ENCODE measurements around the gene CACFD1. TPM values are rescaled to one million over a fixed set of nuclear protein-coding genes. Genes with fewer than 3 reads are reported as not detected.

The CACFD1 gene
- total and polyA plus RNA-seq, 7 donors: 6.7 to 44.6 (median 13.4) TPM

- Histone ChIP-seq H3K36me3 (peaks cover 0 to 10% (median 0%) of the 10 kb centered on the region in 4 donors), H3K9me3 (no peaks in the 10 kb centered on the region), H3K4me3 (no peak overlapping the region), H3K4me1 (no peaks in the 10 kb centered on the region), H3K27me3 (no peaks in the 10 kb centered on the region), H3K27ac (no peak overlapping the region)
- intact Hi-C loops (cut with DNase I): no loop called here
- DNase-seq: no peak
- 42 to 79% methylated on average over 16 of the region's 16 CpGs for whole genome bisulfite sequencing, 2 donors
- no peak for TF ChIP-seq EP300 (IDR thresholded peaks at IDR 0.05)
- no peak for TF ChIP-seq POLR2A (IDR thresholded peaks at IDR 0.05)
These were observed 10.7 kb downstream of the CACFD1 start for GRCh38 chr9:133470427-133470924.

GRCh38 chr9:133470988-133471387 is 11.2 kb downstream of the CACFD1 start:
- Histone ChIP-seq H3K36me3 (peaks cover 0 to 9% (median 0%) of the 10 kb centered on the region in 4 donors), H3K9me3 (no peaks in the 10 kb centered on the region), H3K27me3 (no peaks in the 10 kb centered on the region), H3K4me3 (no peak overlapping the region), H3K4me1 (no peaks in the 10 kb centered on the region), H3K27ac (no peak overlapping the region)
- 26 to 78% methylated on average over 7 of the region's 7 CpGs for WGBS, 2 donors
- TF ChIP-seq POLR2A (IDR thresholded peaks at IDR 0.05): no peak
- TF ChIP-seq EP300 (IDR thresholded peaks at IDR 0.05): no peak
- TF ChIP-seq CTCF (IDR thresholded peaks at IDR 0.05): no peak
- TF ChIP-seq POLR2AphosphoS5 (IDR thresholded peaks at IDR 0.05): no peak
- no peak for DNase-seq
- intact Hi-C loops (cut with DNase I): no loop called here

- no peak overlapping the region for H3K4me3 ChIP-seq
- TF ChIP-seq CTCF (IDR thresholded peaks at IDR 0.05) (no peak), EP300 (IDR thresholded peaks at IDR 0.05) (no peak), POLR2AphosphoS5 (IDR thresholded peaks at IDR 0.05) (no peak), POLR2A (IDR thresholded peaks at IDR 0.05) (no peak)
- no peaks in the 10 kb centered on the region for H3K9me3 ChIP-seq
- no peaks in the 10 kb centered on the region for H3K4me1 ChIP-seq
- 46 to 85% methylated on average over 27 of the region's 27 CpGs for WGBS, 2 donors
- DNase-seq: no peak
- no peaks in the 10 kb centered on the region for H3K27me3 ChIP-seq
- intact Hi-C loops (cut with DNase I): no loop called here
- H3K36me3 ChIP-seq: peaks cover 0 to 9% (median 0%) of the 10 kb centered on the region in 4 donors
- H3K27ac ChIP-seq: no peak overlapping the region
These were observed 11.9 kb downstream of the CACFD1 start for GRCh38 chr9:133471551-133472276.

- intact Hi-C loops (cut with DNase I): no loop called here
- no peak for TF ChIP-seq POLR2A (IDR thresholded peaks at IDR 0.05)
- no peak for TF ChIP-seq EP300 (IDR thresholded peaks at IDR 0.05)
- no peak for TF ChIP-seq POLR2AphosphoS5 (IDR thresholded peaks at IDR 0.05)
- TF ChIP-seq CTCF (IDR thresholded peaks at IDR 0.05): no peak
- H3K27ac ChIP-seq: no peak overlapping the region
- no peaks in the 10 kb centered on the region for H3K9me3 ChIP-seq
- H3K4me1 ChIP-seq: no peaks in the 10 kb centered on the region
- WGBS, 2 donors: 66 to 87% methylated on average over 11 of the region's 11 CpGs
- DNase-seq: no peak
- H3K4me3 ChIP-seq: no peak overlapping the region
- no peaks in the 10 kb centered on the region for H3K27me3 ChIP-seq
- H3K36me3 ChIP-seq: peaks cover 0 to 9% (median 0%) of the 10 kb centered on the region in 4 donors
These were observed 12.5 kb downstream of the CACFD1 start for GRCh38 chr9:133472277-133472645.

GRCh38 chr9:133472753-133473378 is 13.1 kb downstream of the CACFD1 start:
- intact Hi-C loops (cut with DNase I): no loop called here
- no peaks in the 10 kb centered on the region for H3K27me3 ChIP-seq
- no peak overlapping the region for H3K4me3 ChIP-seq
- 47 to 79% methylated on average over 19 of the region's 19 CpGs for WGBS, 2 donors
- no peak overlapping the region for H3K27ac ChIP-seq
- H3K36me3 ChIP-seq: peaks cover 0 to 9% (median 0%) of the 10 kb centered on the region in 4 donors
- H3K9me3 ChIP-seq: no peaks in the 10 kb centered on the region
- peaks cover 0 to 2% (median under 1%) of the 10 kb centered on the region in 4 donors for H3K4me1 ChIP-seq
- TF ChIP-seq POLR2A (IDR thresholded peaks at IDR 0.05) (no peak), EP300 (IDR thresholded peaks at IDR 0.05) (no peak), CTCF (IDR thresholded peaks at IDR 0.05) (no peak), POLR2AphosphoS5 (IDR thresholded peaks at IDR 0.05) (no peak)
- DNase-seq: no peak

Data from sigmoid colon (tissue), 7 donors.